HG03039 (cell line): ENCODE results near the gene CACNA1E.
"Not testable (repeated sequence)": the region's sequence is repeated elsewhere in the genome, so short reads cannot be mapped to it uniquely, and the experiment has no call there.

ENCODE experiments used
- ATAC-seq: cut with Tn5 transposase; IDR thresholded peaks from one replicate; pipeline ENCODE4 v1.9.1; 2021; ENCODE audit warnings: mild to moderate bottlenecking, moderate library complexity; ENCODE audit not compliant: unreplicated experiment

Gene CACNA1E

DNA sequence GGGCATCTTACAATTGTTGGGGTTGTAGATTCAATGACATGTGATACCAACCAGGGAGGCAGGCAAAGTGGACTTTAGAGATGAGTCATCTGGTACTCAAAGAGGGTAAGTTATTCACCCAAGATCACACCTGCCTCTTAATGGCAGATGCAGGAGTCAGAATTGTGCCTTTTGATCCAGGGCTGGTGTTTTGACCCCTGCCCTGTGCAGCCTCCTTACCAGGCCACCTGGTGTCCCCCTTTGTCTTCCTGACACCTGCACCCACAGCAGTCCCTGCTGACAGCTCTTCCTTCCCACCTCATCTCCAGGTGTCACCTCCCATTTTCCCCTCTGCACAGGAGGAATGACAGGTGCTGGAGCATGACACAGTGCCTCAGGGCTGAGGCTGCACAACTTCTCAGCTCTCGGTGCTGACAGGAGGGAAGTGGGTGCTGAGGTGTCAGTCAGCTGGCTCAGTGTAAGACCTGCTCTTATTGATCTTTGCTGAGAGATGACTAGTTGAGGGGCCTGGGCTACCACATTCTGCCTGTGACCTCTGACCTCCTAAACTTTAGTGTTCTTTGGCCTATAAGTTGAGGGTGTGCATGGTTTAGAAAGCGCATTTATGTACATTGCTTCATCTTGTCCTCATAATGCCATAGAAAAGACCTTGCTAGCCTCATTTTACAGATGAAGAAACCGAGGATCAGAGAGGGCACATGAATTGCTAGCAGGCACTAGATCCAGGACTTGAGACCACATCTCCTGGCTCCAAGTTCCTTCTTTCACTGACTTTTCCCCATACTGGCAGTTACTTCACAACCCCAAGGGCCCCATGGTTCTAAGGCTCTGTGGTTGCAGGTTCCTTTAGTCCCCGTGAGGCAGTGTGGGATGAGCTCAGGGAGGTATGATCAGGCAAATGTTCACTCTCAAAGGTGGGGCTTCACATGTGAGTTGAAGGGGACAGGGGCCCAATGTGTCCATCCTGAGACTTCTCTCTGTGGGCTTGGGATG is 31.3 kb downstream of the CACNA1E start:
- ATAC-seq, result peak; percentile 63

DNA sequence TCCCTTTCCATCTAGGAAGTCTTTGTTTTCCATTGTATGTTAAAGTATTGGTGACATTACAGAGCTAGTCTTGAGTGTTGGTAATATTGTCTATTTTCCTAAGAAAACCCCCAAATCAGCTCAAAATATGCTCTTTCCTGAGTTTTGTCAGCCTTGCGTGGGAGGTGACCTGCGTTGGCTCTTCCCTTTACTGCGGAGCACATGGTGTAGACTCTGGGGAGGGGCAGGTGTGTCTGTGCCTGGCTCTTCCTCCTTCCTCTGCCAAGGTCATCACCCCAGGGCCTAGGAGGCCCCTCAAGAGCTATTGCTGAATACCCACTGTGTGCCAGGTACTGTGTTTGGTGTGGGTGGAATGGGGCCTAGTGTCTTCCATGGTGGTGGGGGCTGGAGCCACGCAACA is 33.4 kb downstream of the CACNA1E start:
- no peak for ATAC-seq

DNA sequence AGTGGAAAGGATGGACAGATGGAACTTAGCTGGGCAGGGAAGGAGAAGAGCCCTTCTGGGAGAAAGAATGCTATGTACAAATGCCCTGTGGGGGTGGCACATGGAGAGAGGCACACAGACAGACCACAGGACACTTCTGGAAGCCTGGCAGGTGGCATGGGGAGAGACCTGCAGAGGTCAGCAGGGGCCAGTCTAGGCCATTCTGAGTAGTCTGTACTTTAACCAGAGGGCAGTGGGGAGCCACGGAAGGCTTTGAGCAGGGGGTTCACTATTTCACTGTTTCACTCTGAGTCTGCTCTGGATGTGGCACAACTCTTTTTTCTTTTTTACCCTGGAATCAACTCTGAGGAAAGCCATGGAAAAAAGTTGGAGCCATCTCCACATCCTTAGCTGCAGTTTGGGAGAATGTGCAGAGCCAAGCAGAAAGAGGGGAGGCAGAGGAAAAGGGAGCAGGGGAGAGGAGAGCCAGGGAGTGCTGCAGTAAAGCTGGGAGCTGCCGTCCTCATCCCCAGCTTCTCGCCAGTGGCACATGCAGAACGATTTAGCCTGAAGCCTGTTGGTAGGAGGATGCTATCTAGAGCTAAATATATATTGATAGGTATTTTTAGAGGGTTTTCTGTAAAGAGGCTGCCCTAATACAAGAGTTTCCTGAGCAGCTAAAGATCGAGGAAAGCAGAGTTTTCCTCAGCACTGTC is 34.0 kb downstream of the CACNA1E start:
- ATAC-seq, result no peak

DNA sequence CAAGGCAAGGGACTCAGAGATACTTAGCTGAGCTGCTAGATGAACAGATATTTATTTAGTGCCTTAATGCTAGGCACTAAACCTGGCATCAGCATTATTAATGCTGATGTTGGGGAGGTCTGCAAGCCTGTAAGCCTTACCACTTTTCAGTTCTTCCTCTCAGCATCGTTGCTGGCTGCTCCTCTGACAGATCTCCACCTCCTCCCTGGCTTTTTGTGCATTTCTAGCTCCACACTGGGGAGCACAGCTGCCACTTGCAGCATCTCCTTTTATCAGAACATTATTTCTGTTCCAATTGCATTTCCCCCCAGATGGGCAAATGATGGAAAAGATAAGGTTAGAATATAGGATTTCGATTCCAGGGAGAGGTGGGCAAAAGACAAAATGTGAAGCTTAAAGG is 34.8 kb downstream of the CACNA1E start:
- no peak for ATAC-seq

DNA sequence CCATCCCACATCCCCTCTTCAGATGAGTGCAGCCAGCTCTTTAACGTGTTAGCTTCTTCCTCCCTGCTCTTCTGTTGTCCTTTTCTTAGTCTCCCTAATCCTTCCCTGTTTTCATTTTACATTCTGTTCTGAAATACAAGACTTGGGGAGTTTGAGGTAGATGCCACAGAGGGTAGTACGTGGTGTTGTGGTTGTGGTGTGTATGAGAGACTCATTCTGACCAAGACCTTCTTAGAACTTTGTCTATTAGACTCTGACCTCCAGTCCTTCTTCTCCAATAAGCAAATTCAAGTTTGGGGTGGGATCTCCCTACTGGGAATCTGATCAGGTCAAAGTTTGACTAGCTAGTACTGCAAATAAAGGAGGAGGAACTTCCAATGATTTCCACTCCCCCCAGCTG is 39.5 kb downstream of the CACNA1E start:
- no peak for ATAC-seq

DNA sequence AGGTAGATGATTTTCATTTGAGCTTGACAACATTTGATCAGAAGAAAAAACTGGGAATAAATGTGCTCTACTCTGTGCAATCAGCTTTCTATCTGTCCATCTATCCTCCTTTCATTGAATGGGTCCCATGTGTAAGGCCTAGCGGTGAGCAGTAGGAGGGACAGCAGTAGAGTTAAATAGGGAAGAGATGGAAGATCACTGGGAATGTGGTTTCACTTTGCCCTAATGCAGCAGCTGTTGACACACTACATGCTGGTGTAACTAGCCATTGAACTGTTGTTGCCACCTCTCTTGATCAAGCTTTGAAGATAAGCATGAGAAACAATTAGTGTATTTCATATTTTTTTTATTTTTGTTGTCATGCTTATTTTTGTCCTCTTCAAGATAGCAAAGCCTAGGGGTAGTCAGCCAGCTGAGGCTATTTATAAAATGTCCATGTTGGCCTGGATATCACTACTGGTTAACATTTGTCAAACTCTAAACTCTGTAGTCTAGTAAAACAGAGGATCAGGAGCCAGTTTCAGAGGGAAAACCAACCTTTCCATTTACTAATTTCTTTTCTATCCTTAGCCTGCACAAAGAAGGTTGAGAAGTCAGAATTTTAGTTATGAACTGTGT is 41.9 kb downstream of the CACNA1E start:
- no peak for ATAC-seq

DNA sequence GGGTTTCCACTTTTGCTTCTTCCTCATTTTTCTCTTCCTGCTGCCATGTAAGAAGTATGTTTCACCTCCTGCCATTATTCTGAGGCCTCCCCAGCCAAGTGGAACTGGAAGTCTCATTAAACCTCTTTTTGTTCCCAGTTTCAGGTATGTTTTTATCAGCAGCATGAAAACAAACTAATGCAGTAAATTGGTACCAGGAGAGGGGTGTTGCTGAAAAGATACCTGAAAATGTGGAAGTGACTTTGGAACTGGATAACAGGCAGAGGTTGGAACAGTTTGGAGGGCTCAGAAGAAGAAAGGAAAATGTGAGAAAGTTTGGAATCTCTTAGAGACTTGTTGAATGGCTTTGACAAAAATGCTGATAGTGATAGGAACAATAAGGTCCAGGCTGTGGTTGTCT is 44.9 kb downstream of the CACNA1E start:
- not testable (repeated sequence) for ATAC-seq

DNA sequence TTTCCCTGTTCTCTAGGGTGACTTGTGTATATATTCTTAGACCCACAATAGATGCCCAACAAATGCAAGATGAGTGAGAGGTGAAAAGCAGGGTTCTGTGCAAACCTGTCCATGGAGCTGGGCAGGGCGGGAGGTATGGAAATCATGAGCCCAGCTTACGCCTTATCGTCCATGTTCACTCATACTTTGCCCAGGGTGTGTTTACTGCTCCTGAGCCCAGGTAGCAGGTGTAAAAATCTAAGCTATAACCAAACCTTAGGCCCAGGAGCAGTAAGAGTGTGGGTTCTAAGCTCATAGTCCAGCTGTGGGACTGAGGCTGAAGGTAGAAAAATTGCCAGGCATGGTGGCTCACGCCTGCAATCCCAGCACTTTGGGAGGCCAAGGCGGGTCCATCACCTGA is 48.1 kb downstream of the CACNA1E start:
- no peak for ATAC-seq

DNA sequence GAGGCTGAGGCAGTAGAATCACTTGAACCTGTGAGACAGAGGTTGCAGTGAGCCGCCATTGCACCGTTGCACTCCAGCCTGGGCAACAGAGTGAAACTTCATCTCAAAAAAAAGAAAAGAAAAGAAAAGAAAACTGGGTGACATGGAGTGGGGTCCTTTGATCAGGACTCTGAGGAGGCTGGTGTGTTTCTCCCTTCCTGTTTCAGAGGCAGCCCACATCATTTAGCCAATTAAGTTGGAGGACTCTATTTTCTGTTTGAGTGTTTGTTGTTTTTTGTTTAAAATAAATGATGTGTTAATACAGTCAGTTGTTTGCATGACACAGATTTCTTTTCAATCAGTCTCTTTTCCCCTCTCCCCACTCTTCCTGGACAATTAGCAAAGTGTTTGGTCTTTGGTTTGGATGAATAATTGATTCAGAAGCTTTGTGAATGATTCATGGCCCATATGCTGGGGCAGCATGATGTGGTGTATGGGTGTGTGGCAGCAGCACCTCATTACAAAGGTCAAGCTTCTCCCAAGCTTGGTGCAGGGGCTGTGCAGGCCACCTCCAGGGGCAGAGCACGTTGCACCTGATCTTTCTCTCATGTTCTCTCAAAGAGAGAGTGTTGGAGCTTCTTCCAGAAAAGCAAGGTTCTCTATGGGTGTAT is 48.8 kb downstream of the CACNA1E start:
- ATAC-seq, result no peak

DNA sequence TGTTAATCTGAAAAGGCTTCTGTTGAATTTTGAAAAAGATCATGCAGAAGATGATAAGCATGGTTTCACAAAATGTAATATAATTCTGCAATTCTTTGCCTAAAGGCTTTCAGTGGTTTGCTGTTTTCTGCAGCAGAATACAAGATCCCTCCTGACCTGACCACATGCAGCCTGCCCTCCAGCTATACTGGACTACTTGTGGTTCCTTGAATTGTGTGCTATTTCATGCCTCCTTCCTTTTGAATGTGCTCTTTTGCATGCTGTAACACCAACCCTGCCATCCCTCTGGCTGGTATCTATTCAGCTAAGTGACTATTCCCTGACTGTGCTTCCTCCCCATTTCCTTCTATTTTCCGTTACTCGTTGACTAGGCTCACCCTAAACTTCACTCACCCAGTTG is 55.5 kb downstream of the CACNA1E start:
- ATAC-seq, result no peak

DNA sequence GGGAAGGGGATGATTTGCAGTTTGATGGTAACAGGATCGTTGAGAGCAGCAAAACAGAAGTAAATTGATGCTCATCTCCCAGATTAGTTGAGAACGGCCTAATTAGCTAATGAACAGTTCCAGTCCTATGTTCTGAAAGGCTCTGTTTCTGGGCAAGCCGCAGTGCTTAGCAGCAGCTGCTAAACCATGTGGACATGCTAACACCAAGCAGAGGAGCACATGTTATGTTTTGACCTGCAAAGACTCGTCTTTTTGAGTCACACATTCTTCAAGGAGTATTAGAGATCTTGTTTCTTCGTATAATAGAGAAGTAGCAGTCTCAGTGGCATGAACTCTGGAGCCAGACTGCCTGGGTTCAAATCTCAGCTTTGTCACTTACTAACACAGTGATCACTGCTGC is 58.1 kb downstream of the CACNA1E start:
- no peak for ATAC-seq

DNA sequence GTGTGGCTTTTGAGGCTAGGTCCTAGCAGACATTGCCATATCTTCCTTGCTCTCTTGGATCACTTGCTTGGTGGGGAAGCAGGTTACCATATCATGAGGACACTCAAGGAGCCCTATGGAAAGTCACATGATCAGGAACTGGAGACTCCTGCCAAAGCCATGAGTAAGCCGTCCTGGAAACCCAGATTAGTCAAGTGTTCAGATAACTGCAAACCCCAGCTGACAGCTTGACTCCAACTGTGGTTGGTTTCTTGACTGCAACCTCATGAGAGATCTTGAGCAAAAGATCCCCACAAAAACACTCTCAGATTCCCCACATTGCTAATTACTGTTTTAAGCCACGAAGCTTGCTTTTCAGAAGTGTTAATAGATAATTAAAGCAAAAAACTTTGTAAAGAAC is 58.6 kb downstream of the CACNA1E start:
- ATAC-seq, result no peak

DNA sequence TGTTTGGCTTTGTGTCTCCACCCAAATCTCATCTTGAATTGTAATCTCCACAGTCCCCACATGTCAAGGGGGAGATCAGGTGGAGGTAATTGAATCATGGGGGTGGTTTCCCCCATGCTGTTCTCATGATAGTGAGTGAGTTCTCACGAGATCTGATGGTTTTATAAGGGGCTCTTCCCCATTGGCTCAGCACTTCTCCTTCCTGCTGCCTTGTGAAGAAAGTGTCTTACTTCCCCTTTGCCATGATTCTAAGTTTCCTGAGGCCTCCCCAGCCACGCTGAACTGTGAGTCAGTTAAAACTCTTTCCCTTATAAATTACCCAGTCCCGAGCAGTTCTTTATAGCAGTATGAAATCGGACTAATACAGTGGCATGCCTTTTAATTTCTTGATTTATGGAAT is 59.1 kb downstream of the CACNA1E start:
- not testable (repeated sequence) for ATAC-seq

DNA sequence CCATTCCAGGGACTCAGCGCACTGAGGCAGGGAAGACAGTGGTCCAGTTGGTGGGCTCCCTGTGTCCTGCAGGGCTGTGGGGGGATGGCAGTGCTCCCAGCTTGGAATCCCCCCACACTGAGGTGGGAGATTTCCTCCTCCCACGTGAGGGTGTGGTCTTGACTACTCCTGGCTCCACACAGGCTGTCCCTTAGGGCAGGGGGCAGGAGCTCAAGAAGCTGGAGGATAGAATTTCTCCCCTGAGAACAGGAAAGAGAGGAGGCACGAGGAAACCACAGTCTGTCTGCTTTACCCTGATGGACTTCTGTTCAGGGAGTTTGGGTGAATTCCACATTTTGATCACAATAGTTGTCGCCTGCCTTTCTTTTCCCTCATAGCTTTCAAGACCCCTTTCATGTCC is 62.1 kb downstream of the CACNA1E start:
- no peak for ATAC-seq

DNA sequence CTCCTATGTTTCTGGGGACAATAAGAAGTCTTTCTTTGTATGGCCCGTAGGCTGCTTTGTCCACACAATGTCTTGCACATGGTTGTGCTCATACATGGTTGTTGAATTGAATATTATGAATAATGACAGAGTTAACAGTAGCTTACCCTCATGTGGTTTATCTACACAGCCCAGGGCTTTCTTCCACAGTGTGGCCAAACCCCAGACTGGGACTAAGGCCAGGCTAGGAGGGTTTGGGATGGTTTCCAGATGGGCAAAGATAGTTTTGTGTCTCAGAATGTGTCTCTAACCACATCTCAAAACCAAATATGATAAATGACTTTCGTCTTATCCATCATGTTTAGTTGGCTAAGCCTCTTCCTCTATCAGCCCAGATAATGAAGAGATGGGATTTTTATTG is 65.2 kb downstream of the CACNA1E start:
- ATAC-seq, result no peak

DNA sequence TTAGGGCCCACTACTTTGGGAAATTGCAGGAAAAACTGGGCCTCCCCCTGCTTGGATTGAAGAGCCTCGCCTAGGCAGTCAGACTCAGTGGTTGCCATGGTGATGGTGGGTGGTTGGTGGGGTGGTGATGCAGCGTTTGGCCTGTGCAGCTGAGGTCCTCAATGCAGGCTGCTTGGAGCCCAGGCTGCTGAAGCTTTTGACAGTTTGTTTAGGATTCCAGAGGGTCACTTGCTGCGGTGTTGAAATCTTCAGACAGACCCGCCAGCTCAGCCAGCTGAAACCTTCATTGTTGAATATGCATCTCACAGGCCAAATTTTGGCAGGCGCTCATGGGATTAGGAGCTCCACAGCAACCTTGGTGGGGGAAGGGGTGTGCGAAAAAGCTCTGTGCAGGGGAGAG is 67.9 kb downstream of the CACNA1E start:
- ATAC-seq, result no peak

DNA sequence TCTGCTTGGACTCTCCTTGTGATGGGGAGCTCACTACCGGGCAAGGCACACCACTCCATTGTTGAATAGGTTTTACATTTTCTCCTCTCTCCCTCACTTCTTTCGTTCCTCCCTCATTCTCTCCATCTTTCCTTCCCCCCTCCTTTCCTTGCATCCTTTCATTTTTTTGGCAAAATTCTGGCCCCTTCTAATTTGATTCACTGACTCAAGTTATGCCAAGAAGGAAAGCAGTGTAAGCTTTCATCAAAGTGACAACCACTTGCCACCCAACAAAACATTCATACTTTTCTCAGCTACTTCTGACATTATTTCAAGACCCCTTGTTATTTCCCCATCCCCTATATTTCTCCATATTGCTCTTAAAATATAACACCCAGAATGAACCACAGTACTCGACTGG is 68.4 kb downstream of the CACNA1E start:
- ATAC-seq, result no peak

DNA sequence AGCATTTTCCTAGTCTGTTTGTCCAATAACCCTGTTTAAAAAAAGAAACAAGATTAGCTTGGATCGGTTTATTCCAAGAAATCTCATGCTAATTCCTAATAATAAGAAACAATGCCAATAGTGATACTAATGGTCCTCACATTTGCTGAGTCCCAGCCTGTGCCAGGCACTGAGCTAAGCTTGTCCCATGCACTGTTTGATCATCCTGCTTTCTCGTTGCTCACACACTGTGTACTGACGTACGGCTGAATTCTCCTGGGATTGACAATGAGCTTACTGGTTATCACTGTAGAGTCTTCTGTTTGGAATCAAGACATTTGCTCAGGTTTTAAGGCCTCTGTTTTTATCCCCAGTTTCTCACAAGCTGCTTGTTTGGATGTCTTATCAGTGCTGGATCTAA is 71.1 kb downstream of the CACNA1E start:
- ATAC-seq, result no peak

DNA sequence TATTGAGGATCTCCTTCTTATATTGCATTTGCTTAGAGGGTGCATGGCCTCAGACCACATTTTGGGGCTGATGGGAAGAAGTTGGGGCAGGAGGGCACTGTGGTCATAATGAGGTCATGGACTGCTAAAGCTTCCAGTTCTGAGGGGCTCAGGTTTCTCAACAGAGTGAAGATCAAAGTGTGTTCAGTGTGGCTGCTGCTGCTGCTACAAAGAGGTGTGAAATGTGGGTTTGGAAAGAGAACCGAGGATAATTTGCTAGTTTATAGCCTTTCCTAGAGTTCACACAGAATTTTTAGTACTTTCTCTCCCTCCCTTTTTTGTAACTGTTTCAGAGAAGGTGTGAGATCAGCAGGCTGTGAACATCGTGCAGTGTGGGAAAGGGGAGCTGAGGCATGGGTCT is 73.3 kb downstream of the CACNA1E start:
- ATAC-seq, result no peak

DNA sequence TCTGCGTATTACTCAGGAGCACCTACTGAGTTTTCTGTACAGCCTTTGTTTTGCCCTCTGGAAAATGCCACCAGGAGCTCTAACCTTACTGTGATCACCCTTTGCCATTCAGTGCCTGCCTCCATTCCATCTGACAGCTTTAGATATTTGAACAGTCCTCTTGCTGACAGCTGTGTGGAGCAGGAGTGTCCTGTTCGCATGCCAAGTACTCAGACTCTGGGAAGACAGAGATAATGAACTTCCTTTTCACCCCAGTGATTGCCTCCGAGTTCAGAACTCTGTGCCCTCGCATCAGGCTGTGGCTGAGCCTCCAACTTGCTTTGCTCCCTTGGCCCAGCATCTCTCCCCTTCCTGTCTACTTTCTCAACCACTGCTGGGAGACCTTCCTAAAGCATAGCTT is 74.0 kb downstream of the CACNA1E start:
- ATAC-seq, result no peak

DNA sequence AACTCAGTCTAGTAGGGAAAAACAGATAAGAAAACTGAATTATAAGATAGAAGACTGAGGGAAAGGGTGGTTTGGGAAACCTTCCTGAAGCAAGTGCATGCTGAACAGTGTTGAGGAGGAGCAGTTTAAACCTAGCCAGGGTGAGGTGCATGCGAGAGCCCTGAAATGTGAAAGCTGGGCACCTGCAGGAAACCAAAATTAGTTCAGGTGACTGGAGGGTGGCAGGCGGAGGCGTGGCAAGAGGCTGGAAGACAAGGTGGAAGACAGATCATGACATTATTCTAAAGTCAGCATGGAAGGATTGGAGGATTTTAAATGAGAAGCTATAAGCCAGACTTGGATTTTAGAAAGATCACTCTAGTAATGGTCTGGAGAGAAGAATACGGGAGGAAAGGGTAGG is 75.1 kb downstream of the CACNA1E start:
- ATAC-seq, result no peak
